Measurements from ENCODE around the gene ARHGAP24.
A peak's percentile ranks its signal among the peaks of the same experiment; 100 is the strongest.

The ARHGAP24 gene

GRCh38 chr4:85708468-85708867 lies 233.5 kb downstream of the ARHGAP24 start:
- DNase-seq = no peak

- no peak for DNase-seq
These were observed 238.1 kb downstream of the ARHGAP24 start for GRCh38 chr4:85713005-85713404.

- no peak for DNase-seq
These were observed 241.2 kb downstream of the ARHGAP24 start for GRCh38 chr4:85715991-85716737.

- no peak for DNase-seq
These were observed 242.4 kb downstream of the ARHGAP24 start for GRCh38 chr4:85717351-85717750.

GRCh38 chr4:85717847-85718246 lies 242.9 kb downstream of the ARHGAP24 start:
- DNase-seq = no peak

DNA sequence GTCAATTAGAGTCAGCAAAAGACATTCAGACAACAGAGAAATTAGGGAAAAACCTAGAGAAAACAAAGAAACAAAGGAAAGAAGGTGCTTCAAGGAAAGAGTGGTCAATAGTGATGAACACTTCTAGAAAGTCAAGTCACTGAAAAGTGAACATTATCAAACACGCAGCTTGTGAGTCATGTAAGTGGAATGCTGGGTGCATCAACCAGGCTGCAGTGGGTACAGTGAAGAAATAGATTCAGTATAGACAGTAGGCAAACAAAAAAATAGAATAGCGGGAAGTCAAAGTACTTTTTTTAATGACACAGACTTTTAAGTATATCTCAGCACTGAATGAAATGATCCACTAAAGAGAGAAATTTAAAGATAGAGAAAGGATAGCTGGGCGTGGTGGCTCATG lies 245.8 kb downstream of the ARHGAP24 start:
- no peak for DNase-seq

DNA sequence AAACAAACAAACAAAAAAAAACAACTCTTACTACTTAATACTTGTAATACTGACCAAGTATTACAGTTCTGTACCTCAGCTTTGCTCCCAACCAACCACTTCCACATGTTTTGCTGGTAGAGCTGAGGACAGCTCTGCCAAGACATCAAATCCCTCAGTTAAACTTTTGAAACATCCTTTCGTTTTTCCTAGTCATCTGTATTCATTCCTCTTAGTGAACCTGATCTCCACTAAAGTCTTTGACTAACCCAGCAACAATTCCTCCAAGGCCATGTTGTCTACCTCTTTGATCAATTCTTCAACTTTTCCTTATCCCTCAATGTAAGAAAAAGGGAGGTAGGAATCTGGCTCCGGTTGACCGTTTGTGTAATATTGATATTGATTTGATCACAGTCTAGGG lies 247.5 kb downstream of the ARHGAP24 start:
- no peak for DNase-seq

DNA sequence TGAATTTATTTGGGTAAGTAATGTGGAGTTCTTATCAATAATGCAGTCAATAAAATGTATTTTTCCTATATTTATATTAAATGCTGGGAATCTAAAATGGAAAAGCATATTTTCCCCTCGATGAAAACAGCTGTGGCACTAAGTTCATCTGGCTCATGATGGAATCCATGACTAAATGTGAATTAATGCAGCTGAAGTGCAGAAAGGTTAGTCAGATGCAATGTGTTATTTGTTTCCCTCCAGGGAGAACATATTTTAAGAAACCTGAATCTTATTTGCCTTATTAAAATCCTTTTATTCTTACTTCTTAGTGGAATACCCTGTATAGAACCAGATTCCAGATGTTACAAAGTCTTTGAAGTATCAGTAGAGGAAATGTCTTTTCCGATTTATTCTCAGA lies 247.9 kb downstream of the ARHGAP24 start:
- no peak for DNase-seq

- no peak for DNase-seq
These were observed 250.0 kb downstream of the ARHGAP24 start for GRCh38 chr4:85724791-85725563.

DNA sequence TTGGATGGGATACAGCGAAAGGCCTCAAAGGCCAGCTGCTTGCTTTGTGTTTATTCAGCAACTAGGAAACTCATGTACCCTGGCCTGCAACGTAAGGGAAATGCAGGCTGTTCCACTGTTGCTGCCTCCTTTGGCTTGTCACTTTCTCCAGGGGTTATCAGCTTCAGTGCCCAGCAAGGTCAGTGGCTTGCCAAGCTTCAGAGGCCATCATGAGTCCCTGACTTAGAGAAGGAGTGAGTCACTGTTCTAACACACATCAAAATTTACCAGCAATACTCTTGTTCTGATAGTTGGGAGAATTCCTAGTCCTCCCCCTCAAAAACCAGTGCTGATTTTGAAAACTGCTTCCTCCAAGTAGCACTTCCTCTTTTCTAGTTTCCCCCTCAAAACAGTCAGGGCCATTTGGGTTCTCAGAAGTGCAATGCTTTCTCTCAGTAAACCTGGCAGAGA lies 250.8 kb downstream of the ARHGAP24 start:
- no peak for DNase-seq

DNA sequence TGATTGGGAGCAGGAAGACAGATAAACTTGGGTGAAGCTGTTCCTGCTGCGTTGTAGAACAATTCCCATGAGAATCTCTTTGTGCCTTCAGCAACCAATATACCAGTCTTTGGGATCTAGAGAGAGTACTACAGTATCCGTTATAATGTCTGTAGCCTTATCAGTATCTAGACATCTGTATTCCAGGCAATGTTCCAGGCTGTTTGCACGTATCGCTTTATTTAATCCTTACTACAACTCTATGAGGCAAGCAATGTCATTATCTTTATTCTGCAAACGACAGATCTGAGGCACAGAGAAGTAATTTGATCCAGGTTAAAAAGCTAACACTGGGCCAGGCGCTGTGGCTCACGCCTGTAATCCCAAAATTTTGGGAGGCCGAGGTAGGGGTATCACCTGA lies 251.6 kb downstream of the ARHGAP24 start:
- no peak for DNase-seq

- no peak for DNase-seq
These were observed 253.5 kb downstream of the ARHGAP24 start for GRCh38 chr4:85728464-85728863.

DNA sequence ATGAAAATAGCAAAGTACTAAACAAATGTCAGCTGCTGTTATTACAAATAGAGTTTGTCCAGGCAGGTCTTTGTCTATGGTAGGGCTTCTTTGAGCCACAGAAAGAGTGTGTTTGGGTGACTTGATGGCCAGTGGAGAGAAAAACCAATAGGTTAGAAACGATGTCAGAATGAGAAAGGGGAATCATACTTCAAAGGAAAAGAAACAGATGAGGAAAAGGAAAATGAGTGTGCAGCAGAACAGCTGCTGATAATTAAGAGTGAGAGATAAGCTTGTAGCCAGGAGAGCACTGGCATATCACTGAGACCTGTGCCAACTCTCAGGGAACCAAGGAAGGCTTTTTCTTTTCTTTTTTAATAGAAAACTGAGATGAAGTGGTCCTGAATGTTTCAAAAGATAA lies 257.2 kb downstream of the ARHGAP24 start:
- no peak for DNase-seq

DNA sequence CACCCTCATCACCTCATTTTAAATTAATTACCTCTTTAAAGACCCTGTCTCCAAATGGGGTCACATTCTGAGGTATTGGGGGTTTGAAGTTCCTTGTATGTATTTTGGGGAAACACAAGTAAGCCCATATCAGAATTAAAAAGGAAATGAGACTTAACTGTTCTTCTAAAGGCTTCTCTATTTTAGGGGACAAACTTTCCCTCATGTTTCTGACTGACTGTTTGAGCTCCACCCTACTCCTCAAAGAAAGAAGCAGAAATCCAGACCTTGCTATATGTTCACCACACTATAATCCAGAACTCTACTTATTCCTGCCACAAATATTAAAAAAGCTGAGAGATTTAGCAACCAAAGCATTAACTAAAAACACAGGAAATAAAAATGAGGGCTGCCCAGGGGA lies 258.8 kb downstream of the ARHGAP24 start:
- no peak for DNase-seq

- DNase-seq = no peak
These were observed 259.5 kb downstream of the ARHGAP24 start for GRCh38 chr4:85734424-85734831.

DNA sequence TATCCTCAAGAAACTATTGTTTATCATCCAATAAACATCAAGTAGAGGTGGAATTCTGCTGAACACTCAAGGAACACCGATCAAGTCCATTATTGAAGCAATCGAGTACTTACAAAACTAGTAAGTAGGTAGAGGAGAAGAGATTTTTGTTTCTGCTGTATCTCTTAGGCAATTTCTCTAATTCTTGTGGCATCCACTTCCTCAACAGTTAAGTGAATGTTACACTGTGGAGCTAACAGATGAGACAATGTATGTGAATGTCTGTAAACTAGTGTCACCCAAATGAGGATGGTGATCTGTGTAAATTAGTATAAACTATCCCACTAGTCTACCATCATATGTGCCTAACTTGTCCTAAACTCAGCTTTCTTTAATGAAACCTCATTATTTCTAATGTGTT lies 261.6 kb downstream of the ARHGAP24 start:
- no peak for DNase-seq

DNA sequence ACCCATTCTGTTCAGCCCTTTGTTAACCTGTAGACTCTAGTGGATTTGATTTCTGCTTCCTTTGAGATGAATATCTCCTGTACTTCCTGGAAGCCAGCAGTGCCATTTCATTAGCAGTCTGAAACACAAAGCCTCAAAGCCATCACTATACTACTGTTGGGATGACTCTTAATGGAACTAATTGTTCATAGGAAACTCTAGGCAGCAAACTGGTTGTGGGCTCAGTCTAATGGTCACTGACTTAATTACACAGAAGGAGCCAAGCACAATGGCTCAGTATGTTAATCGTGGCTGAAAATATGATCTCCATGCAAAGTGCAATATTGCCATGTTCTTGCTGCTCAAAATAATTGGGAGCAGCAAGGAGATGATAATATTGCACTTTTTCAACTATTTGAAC lies 262.3 kb downstream of the ARHGAP24 start:
- DNase-seq = no peak

DNA sequence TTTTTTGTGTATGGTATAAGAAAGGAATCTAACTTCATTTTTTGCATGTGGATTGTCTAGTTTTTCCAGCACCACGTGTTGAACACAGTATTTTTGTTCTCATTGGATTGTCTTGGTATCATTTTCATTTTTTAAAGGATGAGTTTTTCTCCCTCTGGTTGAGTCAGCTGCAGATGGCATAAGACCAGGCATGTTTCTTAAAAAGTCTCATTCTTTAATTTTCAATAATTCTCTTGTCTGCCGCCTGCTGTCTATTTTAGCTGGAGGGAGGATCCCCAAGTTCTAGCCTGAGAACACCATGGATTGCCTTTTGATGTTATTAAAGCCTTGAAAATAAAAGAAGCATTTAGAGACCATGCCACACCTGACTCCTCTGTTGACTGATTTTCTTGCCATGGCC lies 263.8 kb downstream of the ARHGAP24 start:
- DNase-seq = no peak

- no peak for DNase-seq
These were observed 265.5 kb downstream of the ARHGAP24 start for GRCh38 chr4:85740431-85740861.

DNA sequence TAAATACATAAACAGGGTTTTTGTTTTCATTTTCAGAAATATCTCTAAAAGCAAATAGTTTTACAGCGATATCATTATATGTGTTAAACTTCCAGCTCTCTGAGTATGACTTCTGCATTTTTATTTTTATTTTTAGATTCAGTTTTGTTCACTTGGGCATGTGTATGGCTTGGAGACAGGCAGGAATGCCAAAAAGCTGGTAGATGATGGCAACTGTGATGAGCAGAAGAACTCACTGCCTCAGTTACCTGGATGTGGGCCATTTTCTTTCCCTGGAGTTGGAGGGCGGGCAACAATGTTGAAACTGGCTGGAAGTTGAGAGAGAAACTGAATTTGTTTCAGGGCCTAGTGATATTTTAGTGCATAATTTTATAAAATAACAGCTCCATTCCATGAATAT lies 266.4 kb downstream of the ARHGAP24 start:
- no peak for DNase-seq

DNA sequence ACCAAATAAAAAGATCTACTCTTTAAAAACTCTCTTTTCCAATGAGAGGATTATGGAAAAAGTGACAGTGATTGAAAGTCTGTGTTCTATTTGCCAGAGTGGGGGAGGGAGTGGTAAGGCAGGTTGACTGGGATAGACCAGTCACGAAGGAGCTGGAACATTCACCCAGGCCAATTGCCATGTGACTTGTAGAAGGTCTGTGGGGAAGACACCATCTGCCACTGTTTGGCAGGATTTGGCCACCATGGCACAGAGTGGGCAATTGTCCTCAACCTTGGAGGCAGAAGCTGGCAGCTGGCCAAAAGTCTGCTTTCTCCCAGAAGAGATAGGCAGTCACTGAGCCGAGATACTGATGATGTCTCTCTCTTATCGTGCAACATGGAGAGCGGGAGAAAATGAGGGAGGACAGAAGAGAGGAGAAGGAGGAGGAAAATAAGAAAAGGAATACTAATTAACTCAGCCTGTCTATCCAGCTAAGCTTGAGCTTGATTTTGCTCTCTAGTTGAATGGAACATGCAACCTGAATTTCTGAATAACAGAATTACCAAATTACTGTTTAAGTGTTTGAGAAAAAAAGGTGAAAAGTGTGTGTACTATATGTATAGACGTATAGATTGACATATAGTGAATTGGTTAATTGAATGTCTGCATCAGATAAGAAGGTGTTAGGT lies 267.1 kb downstream of the ARHGAP24 start:
- DNase-seq = peak; percentile 75

- DNase-seq = peak; percentile 10
These were observed 270.0 kb downstream of the ARHGAP24 start for GRCh38 chr4:85744950-85745349.

DNA sequence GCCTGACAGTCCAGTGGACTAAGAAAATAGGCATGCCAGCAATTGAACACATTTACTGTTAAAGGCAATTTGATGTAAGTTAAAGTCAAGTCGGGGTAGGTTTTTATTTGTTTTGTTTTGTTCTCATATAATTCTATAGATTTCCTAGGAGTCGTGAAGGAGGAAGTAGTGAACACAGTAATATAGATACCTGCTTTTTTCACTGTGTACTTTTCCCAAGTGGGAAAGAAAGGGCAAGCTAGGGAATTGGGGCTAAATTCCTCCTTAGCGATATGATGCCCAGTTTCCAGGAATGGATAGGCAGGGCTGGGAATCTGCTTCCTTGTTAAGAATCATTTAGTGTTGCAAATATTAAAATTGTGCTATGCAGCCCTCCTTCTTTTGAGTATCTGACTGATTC lies 271.0 kb downstream of the ARHGAP24 start:
- no peak for DNase-seq
